Gastrocnemius medialis (tissue), 4 donors: ENCODE data around the gene HACD1. TPM values are rescaled to one million over a fixed set of nuclear protein-coding genes. Genes with fewer than 3 reads are reported as not detected.

Source experiments
- ATAC-seq, 2 donors: fragments of 150-250 bp; one replicate each; pipeline ENCODE4 v1.9.1; 2016
- DNase-seq, 2 donors: peaks; one replicate each; pipeline ENCODE4 v3.0.0-alpha.2; 2019
- H3K27ac ChIP-seq, 4 donors: fragments of 200-600 bp; sonication (generic); 1 replicate in 1 of 4; 2 replicates in 3 of 4; pipeline ENCODE4 v1.5.1; 2016 to 2018; ENCODE audit warnings: mild to moderate bottlenecking in 2 of 4, moderate library complexity in 1 of 4
- H3K27me3 ChIP-seq, 3 donors: fragments of 200-600 bp; sonication (generic) in 2 of 3; 1 replicate in 1 of 3; 2 replicates in 2 of 3; pipeline versions ENCODE4 v1.5.1 to v1.6.0; 2016 to 2019; ENCODE audit warnings: mild to moderate bottlenecking in 1 of 3, moderate library complexity in 1 of 3
- H3K36me3 ChIP-seq, 2 donors: fragments of 200-600 bp; sonication (generic) in 1 of 2; one replicate each; pipeline ENCODE4 v1.5.1; 2017 to 2018
- H3K4me1 ChIP-seq, 2 donors: fragments of 200-600 bp; sonication (generic) in 1 of 2; one replicate each; pipeline ENCODE4 v1.5.1; 2016 to 2017; ENCODE audit warnings: mild to moderate bottlenecking in 2 of 2
- H3K4me3 ChIP-seq, 4 donors: fragments of 200-600 bp; sonication (generic) in 3 of 4; 1 replicate in 1 of 4; 2 replicates in 3 of 4; pipeline ENCODE4 v1.5.1; 2016 to 2019; ENCODE audit warnings: mild to moderate bottlenecking in 2 of 4
- H3K9me3 ChIP-seq, 3 donors: fragments of 200-600 bp; sonication (generic) in 2 of 3; 1 replicate in 1 of 3; 2 replicates in 2 of 3; pipeline ENCODE4 v1.5.1; 2016 to 2019
- POLR2A ChIP-seq, 2 donors: fragments of 450-650 bp; IDR thresholded peaks; one replicate each; pipeline ENCODE4 v1.6.1; 2017; ENCODE audit warnings: antibody characterized with exemption in 2 of 2, mild to moderate bottlenecking in 2 of 2, moderate library complexity in 2 of 2
- in situ Hi-C, 4 donors: fragments of 200-750 bp; cut with MboI; loops; one replicate each; pipeline versions ENCODE4 v1.15.0 to v1.8.0; 2017; ENCODE audit warnings: low sequenced_read_pairs in 4 of 4
- intact Hi-C: fragments of 100-400 bp; cut with DNase I; formaldehyde crosslinking; loops from one replicate; pipeline ENCODE4 v1.15.1; 2023; ENCODE audit warnings: low total_unique reads
- total RNA-seq, 4 donors: library from RNA; depleted of rRNA; stranded (reverse); fragments of >200 nt; gene quantifications; one replicate each; pipeline versions ENCODE4 v1.1.0 to v1.2.3, GENCODE V29; 2016
- TF ChIP-seq, protein P1 (sequence below), 5 experiments: fragments of 450-650 bp in 3 of 5; fragments of 200-600 bp in 2 of 5; sonication (generic) in 2 of 5; IDR thresholded peaks in 4 of 5; conservative IDR thresholded peaks in 1 of 5; 1 replicate in 4 of 5; 2 replicates in 1 of 5; pipeline ENCODE4 v1.5.1; 2016 to 2019; ENCODE audit warnings: antibody characterized with exemption in 5 of 5, mild to moderate bottlenecking in 3 of 5, moderate library complexity in 3 of 5

Gene HACD1
- total RNA-seq, 4 donors from 2014 or later: 16.5 to 73.4 (median 44.3) TPM

DNA sequence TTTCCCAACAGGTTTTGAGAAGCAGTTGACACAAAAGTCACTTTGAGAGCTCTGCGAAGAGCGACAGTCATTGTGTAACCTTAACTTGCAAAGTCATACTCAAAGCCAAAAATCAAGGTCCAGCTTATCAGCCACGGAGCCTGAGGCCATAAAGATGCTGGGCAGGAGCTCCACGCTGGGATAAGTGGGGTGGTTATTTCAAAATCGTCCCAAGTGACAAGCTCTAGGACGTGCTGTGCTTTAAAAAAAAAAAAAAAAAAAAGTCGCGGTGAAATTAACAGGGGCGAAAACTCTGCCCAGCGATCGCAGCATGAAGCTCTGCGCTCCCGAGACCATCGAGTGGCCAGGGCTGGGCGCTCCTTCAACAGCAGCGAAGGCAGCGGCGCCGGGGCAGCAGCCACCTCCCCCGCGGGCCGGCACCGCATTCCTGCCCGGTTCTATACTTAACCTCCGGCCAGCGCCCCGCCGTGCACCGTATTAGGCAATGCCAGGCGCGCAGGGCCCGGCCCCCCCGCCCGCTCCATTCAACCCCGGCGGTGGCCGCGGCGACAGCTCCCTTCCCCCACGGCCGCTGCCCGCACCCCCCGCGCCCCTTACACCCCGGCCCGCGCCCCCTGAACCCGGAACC is 657 bp downstream of the HACD1 start:
- peak; percentile 81 to 88 for ATAC-seq
- peak; percentile 71 to 91 for DNase-seq
- Histone ChIP-seq H3K27me3 (no peaks in the 10 kb centered on the region), H3K27ac (peak overlapping the region; percentile 94 to 98 (median 98)), H3K36me3 (no peaks in the 10 kb centered on the region), H3K4me1 (peaks cover 0 to 5% of the 10 kb centered on the region in 2 donors), H3K4me3 (peak overlapping the region; percentile 70 to 92 (median 84)), H3K9me3 (no peaks in the 10 kb centered on the region)
- intact Hi-C loops: loop anchor here (1.0 to 2.0 kb wide), 4 partner anchors 27 to 166 kb away; no protein-coding TSS in a partner anchor
- TF ChIP-seq POLR2A (IDR thresholded peaks at IDR 0.05): no peak
- TF ChIP-seq, protein P1, sequence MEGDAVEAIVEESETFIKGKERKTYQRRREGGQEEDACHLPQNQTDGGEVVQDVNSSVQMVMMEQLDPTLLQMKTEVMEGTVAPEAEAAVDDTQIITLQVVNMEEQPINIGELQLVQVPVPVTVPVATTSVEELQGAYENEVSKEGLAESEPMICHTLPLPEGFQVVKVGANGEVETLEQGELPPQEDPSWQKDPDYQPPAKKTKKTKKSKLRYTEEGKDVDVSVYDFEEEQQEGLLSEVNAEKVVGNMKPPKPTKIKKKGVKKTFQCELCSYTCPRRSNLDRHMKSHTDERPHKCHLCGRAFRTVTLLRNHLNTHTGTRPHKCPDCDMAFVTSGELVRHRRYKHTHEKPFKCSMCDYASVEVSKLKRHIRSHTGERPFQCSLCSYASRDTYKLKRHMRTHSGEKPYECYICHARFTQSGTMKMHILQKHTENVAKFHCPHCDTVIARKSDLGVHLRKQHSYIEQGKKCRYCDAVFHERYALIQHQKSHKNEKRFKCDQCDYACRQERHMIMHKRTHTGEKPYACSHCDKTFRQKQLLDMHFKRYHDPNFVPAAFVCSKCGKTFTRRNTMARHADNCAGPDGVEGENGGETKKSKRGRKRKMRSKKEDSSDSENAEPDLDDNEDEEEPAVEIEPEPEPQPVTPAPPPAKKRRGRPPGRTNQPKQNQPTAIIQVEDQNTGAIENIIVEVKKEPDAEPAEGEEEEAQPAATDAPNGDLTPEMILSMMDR (IDR thresholded peaks at IDR 0.05 in 4 of 5, conservative IDR thresholded peaks at IDR 0.05 in 1 of 5): no peak
- in situ Hi-C loops: loop anchor here in 1 of 4 donors (25.0 kb wide), 2 partner anchors 496 to 596 kb away; no protein-coding TSS in a partner anchor

DNA sequence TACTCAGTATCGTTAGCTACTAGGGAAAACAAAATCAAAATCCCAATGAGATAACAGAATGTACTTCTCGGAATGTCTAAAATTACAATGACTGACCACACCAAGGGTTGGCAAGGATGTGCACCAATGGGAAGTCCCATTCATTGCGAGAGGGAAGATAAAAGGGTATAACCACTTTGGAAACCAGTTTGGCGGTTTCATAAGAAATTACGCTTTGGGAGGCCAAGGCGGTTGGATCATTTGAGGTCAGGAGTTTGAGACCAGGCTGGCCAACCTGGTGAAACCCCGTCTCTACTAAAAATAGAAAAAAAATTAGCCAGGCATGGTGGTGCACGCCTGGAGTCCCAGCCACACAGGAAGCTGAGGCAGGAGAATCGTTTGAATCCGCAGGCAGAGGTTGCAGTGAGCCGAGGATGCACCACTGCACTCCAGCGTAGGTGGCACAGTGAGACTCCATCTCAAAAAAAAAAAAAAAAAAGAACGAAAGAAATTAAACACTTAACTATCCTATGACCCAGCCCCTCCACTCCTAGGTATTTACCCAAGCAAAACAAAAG is 7.6 kb downstream of the HACD1 start:
- no peaks in the 10 kb centered on the region for H3K4me1 ChIP-seq
- in situ Hi-C loops: loop anchor here (5.0 to 25.0 kb wide), 4 partner anchors 133 to 603 kb away; no protein-coding TSS in a partner anchor
- no peak overlapping the region for H3K27ac ChIP-seq
- no peak overlapping the region for H3K4me3 ChIP-seq
- no peaks in the 10 kb centered on the region for H3K27me3 ChIP-seq
- intact Hi-C loops: no loop called here
- TF ChIP-seq, protein P1 (IDR thresholded peaks at IDR 0.05 in 4 of 5, conservative IDR thresholded peaks at IDR 0.05 in 1 of 5): no peak
- TF ChIP-seq POLR2A (IDR thresholded peaks at IDR 0.05): no peak
- H3K36me3 ChIP-seq: no peaks in the 10 kb centered on the region
- DNase-seq: no peak
- no peak for ATAC-seq
- H3K9me3 ChIP-seq: no peaks in the 10 kb centered on the region

DNA sequence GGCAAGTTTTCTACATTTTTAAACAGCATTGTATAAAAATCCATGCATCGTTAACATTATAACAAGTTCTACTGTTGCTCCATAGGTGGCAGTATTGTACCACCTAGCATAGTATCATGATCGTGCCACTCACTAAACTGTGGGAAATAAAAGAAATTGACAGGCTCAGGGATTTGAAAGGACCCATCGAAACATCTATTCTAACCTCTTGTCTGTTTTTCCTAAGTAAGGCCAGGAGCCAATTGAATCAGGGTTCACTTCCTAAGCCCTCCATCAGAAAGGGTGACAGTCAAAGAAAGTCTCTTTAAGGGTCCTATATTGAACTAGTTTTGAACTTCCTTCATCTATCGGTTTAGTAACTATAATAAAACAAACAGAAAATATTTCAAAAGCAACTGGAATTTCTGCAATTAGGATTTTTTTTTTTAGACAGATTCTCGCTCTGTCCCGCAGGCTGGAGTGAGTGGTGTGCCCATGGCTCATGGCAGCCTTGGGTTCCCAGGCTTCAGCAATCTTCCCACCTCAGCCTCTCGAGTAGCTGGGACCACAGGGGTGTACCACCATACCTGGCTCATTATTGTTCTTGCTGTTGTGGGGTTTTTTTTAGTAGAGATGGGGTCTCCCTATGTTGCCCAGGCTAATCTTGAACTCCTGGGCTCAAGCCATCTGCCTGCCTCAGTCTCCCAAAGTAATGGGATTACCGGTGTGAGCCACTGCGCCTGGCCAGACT is 9.4 kb downstream of the HACD1 start:
- in situ Hi-C loops (loop anchor here (5.0 to 25.0 kb wide), 4 partner anchors 135 to 605 kb away; no protein-coding TSS in a partner anchor), intact Hi-C loops (loop anchor here (1.0 kb wide), 2 partner anchors 136 to 265 kb away; no protein-coding TSS in a partner anchor)

DNA sequence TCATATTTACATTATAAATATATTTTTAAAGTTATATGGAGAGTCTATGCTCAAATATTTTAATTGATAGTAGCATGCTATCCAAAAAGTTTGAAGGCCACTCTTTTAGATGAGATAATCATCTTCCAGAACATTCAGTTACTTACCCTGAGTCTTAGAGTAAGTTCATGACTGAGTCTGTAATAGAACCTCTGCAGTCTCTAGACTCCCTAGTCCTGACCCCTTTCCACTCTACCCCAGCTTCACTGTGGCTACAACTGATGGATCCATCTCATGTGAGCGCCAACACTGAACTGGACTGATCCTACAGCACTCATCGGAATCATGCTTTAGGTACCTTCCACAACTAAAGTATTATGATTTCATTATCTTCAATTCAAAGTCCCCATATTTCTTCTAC is 10.1 kb downstream of the HACD1 start:
- Histone ChIP-seq H3K27me3 (no peaks in the 10 kb centered on the region), H3K36me3 (no peaks in the 10 kb centered on the region), H3K9me3 (no peaks in the 10 kb centered on the region), H3K27ac (no peak overlapping the region), H3K4me3 (no peak overlapping the region), H3K4me1 (no peaks in the 10 kb centered on the region)
- no peak for TF ChIP-seq POLR2A (IDR thresholded peaks at IDR 0.05)
- TF ChIP-seq, protein P1 (IDR thresholded peaks at IDR 0.05 in 4 of 5, conservative IDR thresholded peaks at IDR 0.05 in 1 of 5): no peak
- ATAC-seq (no peak), DNase-seq (no peak)
- intact Hi-C loops: loop anchor here (1.0 kb wide), 2 partner anchors 136 to 265 kb away; no protein-coding TSS in a partner anchor
- in situ Hi-C loops: loop anchor here (5.0 to 25.0 kb wide), 4 partner anchors 135 to 605 kb away; no protein-coding TSS in a partner anchor

More for the DNA sequence above, 9.4 kb downstream of the HACD1 start:
- Histone ChIP-seq H3K4me1 (no peaks in the 10 kb centered on the region), H3K36me3 (no peaks in the 10 kb centered on the region), H3K4me3 (no peak overlapping the region), H3K9me3 (no peaks in the 10 kb centered on the region), H3K27me3 (no peaks in the 10 kb centered on the region), H3K27ac (no peak overlapping the region)
- TF ChIP-seq, protein P1 (IDR thresholded peaks at IDR 0.05 in 4 of 5, conservative IDR thresholded peaks at IDR 0.05 in 1 of 5): peak; percentile 64 to 94 (median 90)
- TF ChIP-seq POLR2A (IDR thresholded peaks at IDR 0.05): no peak
- DNase-seq (no peak), ATAC-seq (peak; percentile 91 to 92)
